Esophagus muscularis mucosa (tissue), 4 donors: Measurements from ENCODE around the gene SMIM30.

Experiments used
- EP300 ChIP-seq: sonication (generic); formaldehyde crosslinking; IDR thresholded peaks from one replicate; pipeline ENCODE4 v1.6.1; 2017; ENCODE audit warnings: antibody characterized with exemption
- POLR2A ChIP-seq: fragments of 450-650 bp; IDR thresholded peaks from one replicate; pipeline ENCODE4 v1.6.1; 2017; ENCODE audit warnings: antibody characterized with exemption, moderate library complexity, mild to moderate bottlenecking, low read depth
- POLR2AphosphoS5 ChIP-seq, 2 donors: sonication (generic); formaldehyde crosslinking; IDR thresholded peaks; one replicate each; pipeline ENCODE4 v1.6.1; 2017; ENCODE audit warnings: antibody characterized with exemption in 2 of 2
- TF ChIP-seq, protein P1 (sequence below), 3 experiments: fragments of 200-600 bp in 2 of 3; fragments of 450-650 bp in 1 of 3; sonication (generic) in 2 of 3; IDR thresholded peaks; one replicate each; pipeline ENCODE4 v1.5.1; 2017 to 2019; ENCODE audit warnings: antibody characterized with exemption in 3 of 3, mild to moderate bottlenecking in 2 of 3, moderate library complexity in 1 of 3

DNA sequence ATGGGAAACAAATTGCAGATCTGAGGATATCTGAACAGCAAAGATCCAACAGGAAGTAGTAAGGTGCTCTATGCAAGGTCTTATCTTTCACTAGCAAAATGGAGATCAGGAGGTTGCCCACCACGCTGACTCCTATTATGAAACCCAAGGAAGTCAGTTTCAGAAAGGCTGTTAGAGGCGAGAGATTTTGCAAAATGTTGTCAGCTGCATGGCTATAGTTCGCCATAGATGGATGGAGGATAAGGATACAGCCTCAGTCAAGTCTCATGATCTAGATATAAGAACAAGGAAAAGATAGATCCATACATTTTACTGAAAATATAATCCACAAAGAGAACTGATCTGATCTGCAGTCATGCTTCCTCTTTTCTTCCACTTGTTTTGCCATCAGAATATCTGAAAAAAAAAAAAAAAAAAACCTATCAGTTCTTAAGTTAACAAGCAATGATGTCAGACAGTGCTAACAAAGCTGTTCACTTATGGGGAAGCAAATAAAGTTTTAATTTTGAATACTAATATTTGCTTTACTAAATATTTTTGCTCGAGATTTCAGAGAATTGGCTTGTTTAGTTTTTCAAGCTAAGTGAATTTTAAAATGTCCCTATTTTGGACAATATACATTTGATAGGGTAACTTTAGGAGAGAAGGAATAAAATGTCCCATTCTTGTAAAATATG is 33.7 kb downstream of the SMIM30 start:
- TF ChIP-seq, protein P1, sequence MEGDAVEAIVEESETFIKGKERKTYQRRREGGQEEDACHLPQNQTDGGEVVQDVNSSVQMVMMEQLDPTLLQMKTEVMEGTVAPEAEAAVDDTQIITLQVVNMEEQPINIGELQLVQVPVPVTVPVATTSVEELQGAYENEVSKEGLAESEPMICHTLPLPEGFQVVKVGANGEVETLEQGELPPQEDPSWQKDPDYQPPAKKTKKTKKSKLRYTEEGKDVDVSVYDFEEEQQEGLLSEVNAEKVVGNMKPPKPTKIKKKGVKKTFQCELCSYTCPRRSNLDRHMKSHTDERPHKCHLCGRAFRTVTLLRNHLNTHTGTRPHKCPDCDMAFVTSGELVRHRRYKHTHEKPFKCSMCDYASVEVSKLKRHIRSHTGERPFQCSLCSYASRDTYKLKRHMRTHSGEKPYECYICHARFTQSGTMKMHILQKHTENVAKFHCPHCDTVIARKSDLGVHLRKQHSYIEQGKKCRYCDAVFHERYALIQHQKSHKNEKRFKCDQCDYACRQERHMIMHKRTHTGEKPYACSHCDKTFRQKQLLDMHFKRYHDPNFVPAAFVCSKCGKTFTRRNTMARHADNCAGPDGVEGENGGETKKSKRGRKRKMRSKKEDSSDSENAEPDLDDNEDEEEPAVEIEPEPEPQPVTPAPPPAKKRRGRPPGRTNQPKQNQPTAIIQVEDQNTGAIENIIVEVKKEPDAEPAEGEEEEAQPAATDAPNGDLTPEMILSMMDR (IDR thresholded peaks at IDR 0.05), result no peak
- TF ChIP-seq EP300 (no peak), POLR2AphosphoS5 (IDR thresholded peaks at IDR 0.05) (no peak), POLR2A (no peak)
